ENCODE measurements around the gene SIX5.

Gene SIX5

DNA sequence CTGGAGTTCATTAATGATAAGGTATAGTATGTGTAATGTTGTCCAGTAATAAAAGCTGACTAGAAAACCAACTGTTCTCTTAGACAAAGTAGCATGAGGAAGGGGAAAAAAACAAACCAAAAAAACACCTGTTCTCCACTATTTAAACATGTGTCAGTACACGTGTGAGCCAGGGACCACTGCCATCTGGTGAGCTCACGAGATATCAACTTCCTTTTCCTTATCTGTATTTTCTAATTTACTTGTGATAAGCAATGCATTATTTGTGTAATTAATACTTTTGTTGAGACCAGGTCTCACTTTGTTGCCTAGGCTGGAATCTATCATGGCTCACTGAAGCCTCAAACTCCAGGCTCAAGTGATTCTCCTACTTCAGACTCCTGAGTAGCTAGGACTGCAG, 4.3 kb upstream of the SIX5 start:
- no peak for FAIRE-seq

DNA sequence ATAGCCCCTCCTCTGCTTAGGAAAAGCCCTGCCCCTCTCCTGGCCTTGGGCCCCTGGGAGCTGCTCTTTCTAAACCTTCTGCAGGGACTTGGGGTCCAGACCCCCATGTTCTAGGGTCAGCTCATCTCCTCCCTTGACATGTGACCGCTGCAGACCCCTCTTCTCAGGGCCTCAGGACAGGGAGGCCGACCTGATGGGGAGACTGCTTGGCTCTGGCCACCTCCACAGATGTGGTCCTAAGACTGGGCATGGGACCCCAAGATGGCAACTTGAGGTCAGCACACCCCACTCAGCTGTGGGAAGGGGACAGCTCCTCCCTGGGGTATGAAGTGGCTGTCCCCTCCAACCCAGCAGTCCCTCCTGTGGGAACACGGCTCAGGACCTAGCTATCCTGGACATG, 3.9 kb upstream of the SIX5 start:
- FAIRE-seq = no peak

DNA sequence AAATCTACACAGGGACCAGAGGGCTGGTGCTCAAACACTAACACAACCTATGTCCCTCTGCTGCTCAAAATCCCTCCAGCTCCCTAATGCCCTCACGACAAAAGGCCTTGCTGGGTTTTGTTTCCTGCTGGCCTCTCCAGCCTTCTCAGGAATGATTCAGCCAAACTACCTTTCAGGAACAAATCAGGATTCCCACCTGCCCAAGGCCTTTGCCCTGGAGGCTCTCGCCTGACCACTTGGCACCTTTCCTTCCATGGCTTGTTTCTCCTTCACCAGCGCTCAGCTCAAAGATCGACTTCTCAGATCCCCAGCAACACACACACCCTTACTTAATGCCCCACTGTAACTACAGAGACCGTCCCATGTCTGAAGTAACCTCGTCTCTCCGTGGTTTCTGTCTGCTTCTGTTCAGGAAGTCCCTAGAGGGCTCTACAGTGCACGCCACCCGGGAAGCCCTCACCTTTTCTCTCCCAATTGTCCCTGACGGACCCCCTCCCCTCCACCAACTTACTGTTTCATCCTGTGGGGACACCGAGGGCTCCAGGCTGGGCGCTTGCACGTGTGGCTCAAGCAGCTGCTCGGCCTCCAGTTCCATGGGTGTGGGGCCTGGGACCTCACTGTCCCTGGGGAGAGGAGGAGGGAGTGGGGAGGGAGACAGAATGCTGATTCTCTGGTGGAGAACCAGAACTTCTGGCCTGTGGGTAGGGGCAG, 3.2 kb upstream of the SIX5 start:
- no peak for FAIRE-seq

DNA sequence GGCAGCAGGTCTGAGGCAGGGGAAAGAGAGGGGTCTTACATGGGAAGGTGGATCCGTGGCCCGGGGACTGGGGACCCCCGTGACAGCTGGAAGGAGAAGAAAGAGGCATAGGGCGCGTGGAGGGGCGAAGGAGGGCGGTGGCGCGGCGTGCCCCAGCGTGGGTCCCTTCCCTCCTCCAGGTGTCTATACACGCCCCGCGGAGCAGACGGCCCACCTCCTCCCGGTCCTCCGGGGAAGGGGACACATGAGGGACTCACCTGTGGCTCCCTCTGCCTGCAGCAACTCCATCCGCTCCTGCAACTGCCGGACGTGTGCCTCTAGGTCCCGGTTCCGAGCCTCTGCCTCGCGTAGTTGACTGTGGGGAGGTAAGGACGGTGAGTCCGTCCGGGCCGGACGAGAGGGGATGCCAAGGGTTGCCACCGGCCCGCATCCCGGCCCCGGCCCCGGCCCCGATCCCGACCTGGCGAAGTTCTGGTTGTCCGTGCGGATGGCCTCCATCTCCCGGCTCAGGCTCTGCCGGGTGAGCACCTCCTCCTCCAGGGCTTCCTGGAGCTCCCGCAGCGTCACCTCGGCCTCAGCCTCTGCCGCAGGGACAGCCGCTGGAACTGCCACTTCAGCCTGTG, 2.4 kb upstream of the SIX5 start:
- no peak for FAIRE-seq

DNA sequence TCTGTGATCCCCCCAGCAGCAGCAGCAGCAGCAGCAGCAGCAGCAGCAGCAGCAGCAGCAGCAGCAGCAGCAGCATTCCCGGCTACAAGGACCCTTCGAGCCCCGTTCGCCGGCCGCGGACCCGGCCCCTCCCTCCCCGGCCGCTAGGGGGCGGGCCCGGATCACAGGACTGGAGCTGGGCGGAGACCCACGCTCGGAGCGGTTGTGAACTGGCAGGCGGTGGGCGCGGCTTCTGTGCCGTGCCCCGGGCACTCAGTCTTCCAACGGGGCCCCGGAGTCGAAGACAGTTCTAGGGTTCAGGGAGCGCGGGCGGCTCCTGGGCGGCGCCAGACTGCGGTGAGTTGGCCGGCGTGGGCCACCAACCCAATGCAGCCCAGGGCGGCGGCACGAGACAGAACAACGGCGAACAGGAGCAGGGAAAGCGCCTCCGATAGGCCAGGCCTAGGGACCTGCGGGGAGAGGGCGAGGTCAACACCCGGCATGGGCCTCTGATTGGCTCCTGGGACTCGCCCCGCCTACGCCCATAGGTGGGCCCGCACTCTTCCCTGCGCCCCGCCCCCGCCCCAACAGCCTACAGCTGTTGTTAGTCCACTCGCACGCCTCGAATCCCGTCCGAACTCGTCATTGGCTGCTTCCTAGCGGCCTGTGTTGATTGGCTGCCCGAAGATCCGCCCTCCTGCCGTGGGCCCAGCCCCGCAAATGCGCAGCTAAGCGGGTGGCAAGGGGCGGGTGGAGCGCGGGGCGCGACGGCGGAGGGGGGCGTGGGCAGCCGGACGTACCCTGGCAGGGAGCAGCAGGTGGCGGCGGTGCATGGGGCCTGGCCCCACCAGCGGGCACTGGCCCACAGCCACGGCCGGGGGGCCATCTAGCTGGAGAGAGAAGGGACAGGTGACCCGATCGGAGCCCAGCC, 1.4 kb upstream of the SIX5 start:
- FAIRE-seq = peak; percentile 96

DNA sequence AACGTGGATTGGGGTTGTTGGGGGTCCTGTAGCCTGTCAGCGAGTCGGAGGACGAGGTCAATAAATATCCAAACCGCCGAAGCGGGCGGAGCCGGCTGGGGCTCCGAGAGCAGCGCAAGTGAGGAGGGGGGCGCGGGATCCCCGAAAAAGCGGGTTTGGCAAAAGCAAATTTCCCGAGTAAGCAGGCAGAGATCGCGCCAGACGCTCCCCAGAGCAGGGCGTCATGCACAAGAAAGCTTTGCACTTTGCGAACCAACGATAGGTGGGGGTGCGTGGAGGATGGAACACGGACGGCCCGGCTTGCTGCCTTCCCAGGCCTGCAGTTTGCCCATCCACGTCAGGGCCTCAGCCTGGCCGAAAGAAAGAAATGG, 754 bp upstream of the SIX5 start:
- FAIRE-seq = no peak

DNA sequence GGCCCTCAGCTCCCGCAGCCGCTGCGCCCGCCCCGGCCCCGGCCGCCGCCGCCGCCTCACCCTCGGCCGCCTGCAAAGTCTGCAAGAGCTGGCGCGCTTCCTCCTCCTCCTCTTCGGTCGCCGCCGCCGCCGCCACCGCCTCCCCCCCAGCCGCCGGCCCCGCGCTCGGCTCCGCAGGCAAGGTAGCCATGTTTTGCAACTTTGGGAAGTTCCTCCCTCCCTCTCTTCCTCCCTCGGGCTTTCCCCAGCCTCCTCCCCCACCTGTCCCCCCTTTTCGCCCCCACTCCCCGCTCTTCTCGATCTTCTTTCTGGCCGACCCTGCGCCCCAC, 433 bp downstream of the SIX5 start:
- no peak for FAIRE-seq

DNA sequence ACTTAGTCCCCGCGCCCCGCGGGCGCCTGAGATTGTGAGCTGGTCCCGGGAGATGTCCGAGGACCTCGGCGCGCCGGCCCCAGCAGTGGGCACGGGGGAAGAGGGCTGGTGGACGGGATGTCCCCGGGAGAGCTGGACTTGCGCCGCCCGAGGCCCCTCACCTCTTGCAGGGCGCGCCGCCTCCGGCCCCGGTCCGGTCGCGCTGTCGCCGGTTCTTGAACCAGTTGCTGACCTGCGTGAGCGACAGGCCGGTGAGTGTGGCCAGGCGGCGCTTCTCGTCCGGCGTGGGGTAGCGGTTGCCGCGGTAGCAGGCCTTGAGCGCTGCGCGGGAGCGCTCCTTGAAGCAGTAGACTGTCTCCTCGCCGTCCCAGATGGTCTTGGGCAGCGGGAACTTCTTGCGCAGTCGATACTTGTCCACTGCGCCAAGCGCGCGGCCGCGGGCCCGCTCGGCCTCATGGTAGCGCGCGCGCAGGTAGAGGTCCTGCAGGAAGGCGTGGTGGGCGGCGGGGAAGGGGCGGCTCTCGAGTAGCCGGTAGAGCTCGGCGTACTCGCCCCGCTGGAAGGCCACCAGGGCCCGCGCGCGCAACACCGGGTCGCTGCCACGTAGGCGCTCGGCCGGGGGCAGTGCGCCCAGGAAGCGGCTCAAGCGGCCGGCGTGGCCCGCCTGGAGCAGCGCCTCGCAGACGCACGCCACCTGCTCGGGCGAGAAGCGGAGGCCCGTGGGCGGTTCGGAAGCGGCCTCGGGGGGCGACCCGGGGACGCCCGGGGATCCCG, 984 bp downstream of the SIX5 start:
- no peak for FAIRE-seq

DNA sequence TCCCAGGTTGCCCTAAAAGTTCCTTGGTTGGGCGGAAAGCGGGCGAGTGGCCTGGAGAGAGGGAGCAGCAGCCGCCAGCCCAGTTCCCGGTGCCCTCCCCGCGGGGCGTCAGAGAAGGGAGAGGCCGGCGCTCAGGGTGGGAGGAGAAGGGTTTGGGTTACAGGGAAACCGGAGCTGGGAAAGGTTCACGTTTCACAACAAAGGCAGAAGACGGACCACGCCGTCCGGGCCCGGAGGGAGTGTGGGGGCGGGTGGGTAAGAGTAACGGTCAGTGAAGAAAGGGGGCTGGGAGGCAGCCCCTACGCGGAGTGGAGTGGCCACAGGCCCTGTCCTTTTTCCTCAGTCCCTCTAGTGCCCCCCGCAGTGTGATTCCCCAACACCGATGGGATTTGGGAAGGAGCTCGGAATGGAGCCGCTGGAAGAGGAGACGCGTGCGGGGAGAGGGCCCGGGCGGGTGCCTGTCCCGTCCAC, 1.6 kb downstream of the SIX5 start:
- no peak for FAIRE-seq

DNA sequence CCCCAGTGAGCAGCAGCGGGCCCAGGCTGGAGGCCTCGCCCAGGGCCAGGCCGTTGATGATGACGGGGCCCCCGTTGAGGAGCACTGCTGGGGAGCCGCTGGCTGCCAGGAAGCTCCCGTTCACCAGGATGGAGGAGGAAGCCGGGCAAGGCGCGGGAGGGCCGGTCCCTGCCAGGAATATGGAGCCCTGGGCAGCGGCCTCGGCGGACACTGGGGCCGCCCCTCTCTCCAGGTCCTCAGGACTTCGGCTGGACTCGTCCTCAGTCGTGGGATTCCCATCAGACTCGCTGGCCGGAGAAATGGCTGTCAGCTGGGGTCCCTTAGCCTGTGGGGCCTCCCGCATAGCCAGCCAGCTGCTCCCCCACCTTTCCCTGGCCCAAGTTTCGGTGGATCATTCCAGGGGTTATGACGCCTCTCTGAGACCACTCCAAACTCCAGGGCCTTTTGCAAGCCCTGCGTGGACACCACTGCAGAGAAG, 2.1 kb downstream of the SIX5 start:
- FAIRE-seq = no peak

DNA sequence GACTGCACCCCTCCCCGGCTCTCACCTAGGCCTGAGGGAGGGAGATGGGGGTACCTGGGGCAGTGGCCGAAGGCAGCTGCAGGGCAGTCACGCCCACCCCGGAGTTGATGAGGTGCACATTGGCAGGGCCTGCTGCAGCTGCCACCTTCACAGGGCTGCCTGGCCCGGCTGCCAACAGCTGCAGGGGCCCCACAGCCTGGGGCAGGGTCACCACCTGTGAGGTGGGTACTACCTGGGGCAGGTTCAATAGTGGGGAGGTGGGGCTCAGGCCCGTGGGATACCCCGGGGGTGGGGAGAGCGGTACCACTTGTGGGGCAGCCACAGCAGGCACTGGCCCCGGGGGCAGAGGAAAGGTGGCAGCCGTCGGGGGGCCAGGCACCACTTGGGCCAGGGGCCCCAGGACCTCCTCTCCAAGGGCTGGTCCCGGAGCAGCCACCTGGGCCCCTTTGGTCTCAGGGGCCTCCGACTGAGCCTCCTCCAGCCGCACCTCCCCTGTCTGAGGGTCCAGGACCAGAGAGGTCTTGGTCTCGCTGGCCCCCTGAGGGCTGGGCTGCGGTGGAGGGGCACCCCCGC, 2.7 kb downstream of the SIX5 start:
- FAIRE-seq = no peak

DNA sequence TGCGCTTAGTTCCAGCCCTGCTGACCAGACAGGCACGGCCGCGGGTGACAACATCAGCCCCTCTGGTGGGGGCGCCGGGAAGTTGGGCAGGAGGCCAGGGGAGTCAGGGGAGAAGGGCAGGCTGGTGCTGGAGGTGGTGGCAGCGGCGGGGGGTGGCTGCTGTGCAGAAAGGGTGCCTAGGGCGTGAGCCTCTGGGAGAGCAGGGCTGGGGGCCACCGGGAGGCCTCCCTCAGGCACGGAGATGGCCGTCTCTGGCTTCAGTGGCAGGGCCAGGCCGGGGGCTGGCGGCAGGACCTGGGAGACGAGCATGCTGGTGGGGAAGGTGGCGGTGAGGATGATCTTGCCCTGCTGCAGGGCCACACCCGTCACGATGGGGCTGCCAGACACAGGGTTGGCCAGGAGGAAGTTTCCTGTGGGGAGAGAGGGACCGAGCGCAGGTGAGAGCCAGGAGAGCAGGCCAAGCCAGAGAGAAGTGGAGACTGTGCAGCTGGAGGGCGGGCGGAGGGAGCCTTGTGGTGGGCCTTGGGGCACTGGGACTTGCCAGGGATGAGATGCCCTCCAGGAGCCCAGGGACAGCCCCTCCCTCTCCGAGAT, 3.3 kb downstream of the SIX5 start:
- FAIRE-seq = no peak

DNA sequence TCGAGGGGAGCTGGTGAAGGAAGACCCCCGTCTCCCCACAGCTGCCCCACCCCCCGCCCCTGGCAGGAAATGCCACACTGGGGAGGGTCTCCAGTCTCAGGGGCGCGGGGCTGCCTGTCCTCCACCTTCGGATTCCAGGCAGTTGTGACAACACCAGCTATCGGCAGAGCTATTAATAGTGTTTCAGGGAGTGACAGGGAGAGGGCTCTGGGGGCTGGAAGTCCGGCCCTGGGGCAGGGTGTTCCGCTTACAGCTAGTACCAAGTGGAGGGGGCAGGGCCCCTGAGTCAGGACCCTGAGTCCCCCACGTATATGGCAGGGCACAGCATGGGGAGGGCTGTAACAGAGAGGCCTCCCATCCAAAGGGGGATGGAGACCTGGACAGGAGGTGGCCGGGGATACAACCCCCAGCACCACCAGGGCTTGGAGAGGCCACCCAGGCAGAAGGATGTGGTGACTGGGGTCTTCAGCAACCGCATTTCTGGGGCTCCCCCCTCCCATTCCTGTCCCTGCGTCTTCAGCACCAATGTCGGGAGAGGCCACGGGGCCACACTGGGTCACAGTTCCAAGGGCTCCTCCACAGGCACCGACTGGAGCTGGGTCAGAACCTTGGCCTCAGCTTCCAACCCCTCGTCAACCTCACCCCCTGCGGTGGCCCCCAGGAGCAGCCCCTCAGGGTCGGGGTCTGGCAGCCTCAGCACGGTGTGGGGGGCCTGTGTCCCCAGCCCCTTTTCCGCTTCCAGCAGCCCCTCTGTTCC, 3.9 kb downstream of the SIX5 start:
- FAIRE-seq = no peak

DNA sequence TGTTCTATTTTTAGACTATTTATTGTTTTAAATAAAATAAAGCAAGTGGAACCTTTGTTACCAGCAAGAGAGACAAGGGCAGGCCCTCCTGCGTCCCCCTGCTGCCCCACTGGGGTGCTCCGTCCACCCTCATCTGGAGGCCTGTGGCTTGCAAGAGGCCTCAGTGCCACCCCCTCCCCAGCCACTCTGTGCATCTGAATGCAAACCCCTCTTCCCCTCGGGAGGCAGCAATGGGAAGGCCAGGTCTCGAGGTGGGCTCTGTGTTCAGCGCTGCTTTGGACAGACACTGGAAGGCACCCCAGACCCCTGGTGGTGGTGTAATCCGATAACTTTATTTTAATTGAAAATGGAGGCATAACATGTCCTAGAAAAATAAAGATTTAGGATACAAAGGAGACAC, 4.6 kb downstream of the SIX5 start:
- no peak for FAIRE-seq

DNA sequence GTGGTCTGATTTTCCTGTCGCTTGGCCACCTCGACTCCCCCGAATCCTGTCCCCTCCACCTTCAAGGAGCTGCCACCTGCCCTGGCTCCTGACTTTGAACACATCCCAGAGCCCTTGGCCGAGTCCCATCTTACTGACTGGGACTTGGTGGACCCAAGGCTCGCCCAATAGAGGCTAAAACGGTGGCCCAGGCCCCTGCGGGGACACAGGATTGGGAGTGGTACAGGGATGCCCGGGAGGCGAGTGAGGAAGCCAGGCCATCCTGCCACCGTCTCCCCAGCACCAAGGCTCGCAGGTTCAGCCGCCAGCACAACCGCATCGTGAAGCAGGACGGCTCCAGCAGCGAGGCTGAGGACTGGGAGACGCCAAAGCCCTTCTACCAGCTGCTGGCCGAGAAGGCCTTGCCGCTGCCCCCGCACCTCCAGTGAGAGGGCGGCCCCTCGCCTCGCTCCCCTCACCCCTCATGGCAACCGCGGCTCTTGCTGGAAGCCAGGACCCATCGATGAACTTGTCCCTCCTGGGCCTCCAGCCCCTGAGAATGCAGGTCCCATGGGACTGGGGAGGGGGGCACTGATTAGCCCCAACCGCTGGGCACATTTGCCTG, 5.3 kb downstream of the SIX5 start:
- FAIRE-seq = no peak

DNA sequence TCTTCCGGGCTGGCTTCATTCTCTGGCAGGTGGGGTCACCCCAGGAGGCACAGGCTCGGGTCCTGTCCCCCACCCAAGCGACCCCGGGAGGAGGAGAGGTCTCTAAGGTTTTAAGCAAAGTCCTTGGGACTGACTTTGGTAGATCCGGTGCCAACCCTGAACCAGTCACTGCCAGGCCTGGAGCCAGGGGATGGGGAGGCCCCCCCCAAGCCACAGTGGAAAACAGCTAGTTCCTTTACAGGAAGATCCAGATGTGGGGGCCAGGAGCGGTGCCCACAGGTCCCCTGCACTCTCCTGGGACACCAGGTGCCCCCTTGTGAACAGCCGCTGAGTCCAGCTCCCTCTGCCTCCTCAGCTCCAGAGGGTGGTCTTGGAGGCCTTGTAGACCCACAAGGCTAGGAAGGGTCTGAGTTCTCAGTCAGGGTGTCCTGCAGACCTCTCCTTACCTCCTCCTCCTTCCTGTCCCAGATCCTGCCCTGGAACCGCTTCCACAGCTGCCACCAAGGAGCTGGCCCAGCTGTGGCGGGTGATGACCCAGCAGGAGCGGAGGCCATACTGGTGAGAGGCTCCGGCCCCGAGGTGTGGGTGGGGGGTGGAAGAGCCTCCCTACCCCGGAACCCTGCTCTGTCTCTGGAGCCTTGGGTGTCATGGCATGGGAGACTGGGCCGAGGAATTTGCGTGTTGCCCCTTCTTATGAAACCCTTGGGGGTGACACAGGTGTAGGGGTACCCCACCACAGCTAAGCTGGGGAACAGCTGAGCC, 6.0 kb downstream of the SIX5 start:
- FAIRE-seq = no peak

DNA sequence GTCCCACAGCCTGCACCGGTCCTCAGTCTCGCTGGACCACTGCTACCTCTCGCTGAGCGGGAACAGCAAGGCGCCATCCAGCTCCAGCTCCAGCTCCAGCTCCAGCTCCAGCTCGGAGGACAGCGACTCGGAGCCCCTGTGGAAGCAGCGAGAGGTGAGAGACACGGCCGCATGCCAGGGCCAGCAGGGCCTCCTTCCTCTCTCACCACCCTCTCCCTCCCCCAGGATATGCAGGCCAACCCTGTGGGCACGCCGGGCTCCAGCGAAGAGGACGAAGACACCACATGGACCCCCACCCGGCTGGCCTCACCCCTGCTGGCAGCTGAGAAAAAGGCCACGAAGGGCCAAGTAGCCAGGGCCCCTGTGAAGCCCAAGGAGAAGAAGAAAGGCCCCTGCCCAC, 7.3 kb downstream of the SIX5 start:
- no peak for FAIRE-seq

DNA sequence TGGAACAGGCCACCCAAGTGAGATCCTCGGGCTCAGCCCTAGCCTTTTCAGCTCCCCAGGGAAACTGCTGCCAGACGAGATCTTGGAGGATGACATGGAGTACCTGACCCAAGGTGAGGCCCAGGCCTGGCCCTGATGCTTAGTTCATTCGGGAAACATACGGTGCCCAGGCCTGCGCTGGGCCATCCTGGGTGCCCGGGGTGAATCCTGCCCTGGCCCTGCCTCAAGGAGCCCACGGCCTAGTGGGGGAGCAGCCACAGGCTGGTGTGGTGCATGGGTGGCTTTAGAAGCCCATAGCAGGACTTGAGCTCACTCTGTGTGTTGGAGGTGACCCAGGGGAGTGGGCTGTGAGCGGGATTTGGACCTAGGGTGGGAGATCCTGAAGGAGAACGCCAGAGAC, 10.1 kb downstream of the SIX5 start:
- FAIRE-seq = no peak

DNA sequence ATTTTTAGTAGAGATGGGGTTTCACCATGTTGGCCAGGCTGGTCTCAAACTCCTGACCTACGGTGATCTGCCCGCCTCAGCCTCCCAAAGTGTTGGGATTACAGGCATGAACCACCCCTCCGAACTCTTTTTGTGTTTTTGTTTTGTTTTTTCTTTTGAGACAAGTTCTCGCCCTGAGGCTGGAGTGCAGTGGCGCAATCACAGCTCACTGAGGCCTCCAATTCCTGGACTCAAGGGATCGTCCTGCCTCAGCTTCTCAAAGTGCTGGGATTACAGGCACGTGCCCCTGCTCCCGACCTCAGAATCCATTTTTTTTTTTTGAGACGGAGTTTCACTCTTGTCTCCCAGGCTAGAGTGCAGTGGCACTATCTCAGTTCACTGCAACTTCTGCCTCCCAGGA, 11.4 kb downstream of the SIX5 start:
- no peak for FAIRE-seq

DNA sequence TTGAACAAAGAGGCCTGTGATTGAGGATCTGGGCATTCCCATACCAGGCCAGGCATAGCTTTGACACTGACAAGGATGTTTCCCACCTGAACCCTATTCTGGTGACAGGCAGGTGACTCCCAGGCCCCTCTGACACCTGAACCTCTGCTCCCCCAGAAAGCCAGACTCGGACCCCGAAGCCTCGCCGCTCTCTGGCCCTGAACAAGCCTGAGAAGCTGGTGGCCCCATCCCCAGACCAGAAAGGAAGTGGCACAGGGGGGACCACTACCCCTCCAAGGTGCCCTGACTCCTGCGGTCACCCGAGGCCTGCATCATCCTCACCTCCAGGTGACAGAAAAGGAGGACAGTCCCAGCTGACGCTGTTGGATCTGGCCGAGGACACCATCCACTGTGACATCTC, 14.7 kb downstream of the SIX5 start:
- no peak for FAIRE-seq

Data from A204.1 (cell line).